ENCODE data around the gene CHEK1. TPM values are rescaled to one million over a fixed set of nuclear protein-coding genes. Genes with fewer than 3 reads are reported as not detected.

CHEK1 gene
- 11.6 and 55.7 TPM in 2 replicates for total RNA-seq

GRCh38 chr11:125624756-125625213 is at the start of gene CHEK1:
Gene CHEK1, plus strand, starts transcription at chr11:125625163. Its CDS starts 1,606 bp downstream, at chr11:125626769.

GRCh38 chr11:125592305-125593113 is 32.5 kb upstream of the CHEK1 start, which contains the start of gene STT3A:
Gene STT3A, plus strand, starts transcription at chr11:125592852. Its CDS starts 3,064 bp downstream, at chr11:125595916.

GRCh38 chr11:125680747-125681146 is 55.8 kb downstream of the CHEK1 start, which contains the start of gene ACRV1:
Gene ACRV1, minus strand, starts transcription at chr11:125680847. Its CDS starts 67 bp downstream, at chr11:125680780.

Small RNAs within 50 kb of the gene (small RNA-seq; reads per million reads assigned to genes)
- gene RNU2-35P (ENCODE audit: low replicate concordance): 5.0 reads per million, percentile 88 among the genes with 10 or more reads in this experiment

Other genes with a start within 250 kb of the CHEK1 start
- 44.9 and 45.2 TPM in 2 replicates for gene FEZ1, start 128.9 kb upstream of the CHEK1 start, total RNA-seq
- 75.3 and 124 TPM in 2 replicates for gene EI24, start 55.7 kb upstream of the CHEK1 start, total RNA-seq
- 348 and 594 TPM in 2 replicates for gene STT3A, start 32.3 kb upstream of the CHEK1 start, total RNA-seq
- gene ACRV1, start 55.7 kb downstream of the CHEK1 start, total RNA-seq: not detected in 2 replicates
- gene PATE1, start 121.1 kb downstream of the CHEK1 start, total RNA-seq: not detected in 2 replicates
- gene PATE2, start 153.7 kb downstream of the CHEK1 start, total RNA-seq: 0.29 TPM in 1 of 2 replicates, not detected in the other
- gene PATE3, start 163.0 kb downstream of the CHEK1 start, total RNA-seq: not detected in 2 replicates
- not detected in 2 replicates for gene PATE4, start 208.2 kb downstream of the CHEK1 start, total RNA-seq